C4-2B (cell line): ENCODE data around the gene ATM.

ENCODE experiments used
- ZFX ChIP-seq: fragments of 450-650 bp; IDR thresholded peaks from 2 replicates; pipeline ENCODE4 v1.6.1; 2017
- TF ChIP-seq, protein P1 (sequence below): fragments of 450-650 bp; conservative IDR thresholded peaks from 2 replicates; pipeline ENCODE4 v1.5.1; 2017; ENCODE audit warnings: mild to moderate bottlenecking

DNA sequence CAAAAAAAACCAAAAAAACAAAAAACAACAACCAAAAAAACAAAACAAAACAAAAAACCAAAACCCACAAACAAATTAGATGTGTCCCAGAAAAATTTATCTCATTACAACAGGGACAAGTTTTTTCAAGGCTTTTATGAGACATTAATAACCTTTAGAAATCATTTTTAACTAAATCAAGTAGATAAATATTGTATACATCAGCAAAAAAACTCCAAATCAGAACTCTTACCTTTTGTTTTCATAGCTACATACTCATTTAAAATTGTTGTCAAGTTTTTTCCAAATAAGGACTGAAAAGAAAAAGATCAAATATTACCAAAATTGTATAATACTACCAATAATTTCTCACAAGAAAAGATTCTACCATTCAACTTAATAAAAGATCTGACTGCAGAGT lies 29.1 kb upstream of the ATM start:
- TF ChIP-seq, protein P1, sequence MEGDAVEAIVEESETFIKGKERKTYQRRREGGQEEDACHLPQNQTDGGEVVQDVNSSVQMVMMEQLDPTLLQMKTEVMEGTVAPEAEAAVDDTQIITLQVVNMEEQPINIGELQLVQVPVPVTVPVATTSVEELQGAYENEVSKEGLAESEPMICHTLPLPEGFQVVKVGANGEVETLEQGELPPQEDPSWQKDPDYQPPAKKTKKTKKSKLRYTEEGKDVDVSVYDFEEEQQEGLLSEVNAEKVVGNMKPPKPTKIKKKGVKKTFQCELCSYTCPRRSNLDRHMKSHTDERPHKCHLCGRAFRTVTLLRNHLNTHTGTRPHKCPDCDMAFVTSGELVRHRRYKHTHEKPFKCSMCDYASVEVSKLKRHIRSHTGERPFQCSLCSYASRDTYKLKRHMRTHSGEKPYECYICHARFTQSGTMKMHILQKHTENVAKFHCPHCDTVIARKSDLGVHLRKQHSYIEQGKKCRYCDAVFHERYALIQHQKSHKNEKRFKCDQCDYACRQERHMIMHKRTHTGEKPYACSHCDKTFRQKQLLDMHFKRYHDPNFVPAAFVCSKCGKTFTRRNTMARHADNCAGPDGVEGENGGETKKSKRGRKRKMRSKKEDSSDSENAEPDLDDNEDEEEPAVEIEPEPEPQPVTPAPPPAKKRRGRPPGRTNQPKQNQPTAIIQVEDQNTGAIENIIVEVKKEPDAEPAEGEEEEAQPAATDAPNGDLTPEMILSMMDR = no peak
- TF ChIP-seq ZFX = no peak
